ENCODE data around the gene GRIK3. TPM values are rescaled to one million over a fixed set of nuclear protein-coding genes. Genes with fewer than 3 reads are reported as not detected.

The GRIK3 gene
- total RNA-seq, 1 donor from 2014 or later = not detected

DNA sequence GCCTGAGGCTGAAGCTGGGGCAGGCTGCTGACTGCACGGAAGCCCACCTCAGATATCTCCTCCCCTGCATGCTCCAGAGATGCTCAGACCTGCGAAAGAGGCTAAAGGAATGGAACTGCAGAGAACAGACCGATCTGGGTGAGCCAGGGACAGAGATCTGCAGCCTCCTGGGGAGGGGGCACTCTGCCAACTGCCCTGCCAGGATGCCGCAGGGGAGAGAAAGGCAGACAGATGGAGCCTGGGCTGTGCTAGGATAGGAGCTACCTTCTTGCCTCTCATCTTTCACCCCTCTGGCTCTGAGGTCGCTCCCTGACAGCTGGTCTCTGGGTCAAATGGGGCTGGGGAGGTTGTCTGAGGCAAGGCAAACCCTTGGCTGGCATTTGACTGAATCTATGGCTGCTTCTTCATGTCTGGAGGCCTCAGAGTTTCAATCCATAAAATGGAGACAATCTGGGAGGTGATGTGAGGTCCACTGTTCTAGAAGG lies 238.2 kb downstream of the GRIK3 start:
- TF ChIP-seq, protein P1, sequence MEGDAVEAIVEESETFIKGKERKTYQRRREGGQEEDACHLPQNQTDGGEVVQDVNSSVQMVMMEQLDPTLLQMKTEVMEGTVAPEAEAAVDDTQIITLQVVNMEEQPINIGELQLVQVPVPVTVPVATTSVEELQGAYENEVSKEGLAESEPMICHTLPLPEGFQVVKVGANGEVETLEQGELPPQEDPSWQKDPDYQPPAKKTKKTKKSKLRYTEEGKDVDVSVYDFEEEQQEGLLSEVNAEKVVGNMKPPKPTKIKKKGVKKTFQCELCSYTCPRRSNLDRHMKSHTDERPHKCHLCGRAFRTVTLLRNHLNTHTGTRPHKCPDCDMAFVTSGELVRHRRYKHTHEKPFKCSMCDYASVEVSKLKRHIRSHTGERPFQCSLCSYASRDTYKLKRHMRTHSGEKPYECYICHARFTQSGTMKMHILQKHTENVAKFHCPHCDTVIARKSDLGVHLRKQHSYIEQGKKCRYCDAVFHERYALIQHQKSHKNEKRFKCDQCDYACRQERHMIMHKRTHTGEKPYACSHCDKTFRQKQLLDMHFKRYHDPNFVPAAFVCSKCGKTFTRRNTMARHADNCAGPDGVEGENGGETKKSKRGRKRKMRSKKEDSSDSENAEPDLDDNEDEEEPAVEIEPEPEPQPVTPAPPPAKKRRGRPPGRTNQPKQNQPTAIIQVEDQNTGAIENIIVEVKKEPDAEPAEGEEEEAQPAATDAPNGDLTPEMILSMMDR (IDR thresholded peaks at IDR 0.05) = no peak
- no peaks in the 10 kb centered on the region for H3K4me1 Mint-ChIP-seq (ENCODE audit: unreplicated experiment)
- H3K36me3 Mint-ChIP-seq (ENCODE audit: unreplicated experiment) = no peaks in the 10 kb centered on the region
- H3K27ac Mint-ChIP-seq (ENCODE audit: unreplicated experiment) = no peak overlapping the region
- H3K9me3 Mint-ChIP-seq (ENCODE audit: unreplicated experiment) = peaks cover 10% of the 10 kb centered on the region
- DNase-seq (ENCODE audit: extremely low spot score, unreplicated experiment) = no peak
- no peak overlapping the region for H3K4me3 Mint-ChIP-seq (ENCODE audit: unreplicated experiment)
- H3K27me3 Mint-ChIP-seq (ENCODE audit: unreplicated experiment) = no peaks in the 10 kb centered on the region

DNA sequence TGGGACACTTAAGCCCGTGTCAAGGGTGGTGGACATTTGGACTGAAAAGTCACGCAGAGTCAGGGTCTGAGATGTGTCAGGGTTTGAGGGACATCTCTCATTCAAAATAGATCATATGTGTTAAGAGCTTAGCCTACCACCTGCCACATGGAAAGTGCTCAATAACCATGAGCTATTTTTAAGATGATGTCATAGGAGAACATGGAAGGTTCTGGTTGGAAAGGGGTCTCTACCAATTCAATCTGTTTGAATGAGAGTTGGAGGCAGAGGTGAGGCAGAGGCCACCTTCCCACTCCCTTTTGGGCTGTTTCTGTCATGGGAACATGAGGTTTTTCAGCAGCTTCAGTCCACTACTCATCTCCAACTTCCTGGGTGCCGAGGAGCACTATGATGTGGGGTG lies 239.9 kb downstream of the GRIK3 start:
- TF ChIP-seq, protein P1 (IDR thresholded peaks at IDR 0.05) = no peak
- H3K27me3 Mint-ChIP-seq (ENCODE audit: unreplicated experiment) = no peaks in the 10 kb centered on the region
- no peak overlapping the region for H3K27ac Mint-ChIP-seq (ENCODE audit: unreplicated experiment)
- H3K4me1 Mint-ChIP-seq (ENCODE audit: unreplicated experiment) = no peaks in the 10 kb centered on the region
- no peak for DNase-seq (ENCODE audit: extremely low spot score, unreplicated experiment)
- no peak overlapping the region for H3K4me3 Mint-ChIP-seq (ENCODE audit: unreplicated experiment)
- peaks cover 10% of the 10 kb centered on the region for H3K9me3 Mint-ChIP-seq (ENCODE audit: unreplicated experiment)
- no peaks in the 10 kb centered on the region for H3K36me3 Mint-ChIP-seq (ENCODE audit: unreplicated experiment)

DNA sequence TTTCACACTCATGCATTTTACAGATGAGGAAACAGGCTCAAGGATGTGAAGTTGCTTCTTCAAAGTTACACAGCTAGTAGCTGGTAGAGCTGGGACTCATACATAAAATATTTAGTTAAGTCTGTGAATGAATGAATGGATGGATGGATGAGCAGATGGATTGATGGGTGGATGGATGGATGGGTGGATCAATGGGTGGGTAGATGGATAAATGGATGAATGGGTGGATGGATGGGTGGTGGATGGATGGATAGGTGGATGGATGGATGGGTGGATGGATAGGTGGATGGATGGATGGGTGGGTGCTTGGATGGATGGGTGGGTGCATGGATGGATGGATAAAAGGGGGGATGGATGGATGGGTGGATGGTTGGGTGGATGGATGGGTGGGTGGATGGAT lies 240.9 kb downstream of the GRIK3 start:
- Mint-ChIP-seq H3K27ac (ENCODE audit: unreplicated experiment) (no peak overlapping the region), H3K4me3 (ENCODE audit: unreplicated experiment) (no peak overlapping the region), H3K4me1 (ENCODE audit: unreplicated experiment) (no peaks in the 10 kb centered on the region), H3K9me3 (ENCODE audit: unreplicated experiment) (peaks cover 10% of the 10 kb centered on the region), H3K27me3 (ENCODE audit: unreplicated experiment) (no peaks in the 10 kb centered on the region), H3K36me3 (ENCODE audit: unreplicated experiment) (no peaks in the 10 kb centered on the region)
- no peak for DNase-seq (ENCODE audit: extremely low spot score, unreplicated experiment)
- TF ChIP-seq, protein P1 (IDR thresholded peaks at IDR 0.05) = no peak

DNA sequence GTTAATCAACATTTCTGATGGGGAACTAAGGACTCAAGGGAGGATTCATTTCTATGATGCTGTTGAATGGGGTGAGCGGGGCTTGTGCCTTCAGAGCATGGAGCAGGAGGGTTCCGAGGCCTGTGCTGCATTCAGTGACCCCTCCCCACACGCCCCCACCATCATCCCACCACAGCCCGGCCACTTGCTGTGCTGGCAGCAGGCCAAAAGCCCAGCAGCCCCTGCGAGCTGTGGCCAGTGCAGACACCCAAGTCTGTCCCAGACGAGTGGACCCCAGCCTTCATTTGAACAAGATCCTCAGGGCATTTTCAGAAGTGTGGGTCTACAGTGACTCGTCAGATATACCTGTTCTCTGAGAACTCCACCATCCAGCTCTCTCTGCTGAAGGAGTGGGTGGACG lies 242.0 kb downstream of the GRIK3 start:
- DNase-seq (ENCODE audit: extremely low spot score, unreplicated experiment) = no peak
- Mint-ChIP-seq H3K27me3 (ENCODE audit: unreplicated experiment) (no peaks in the 10 kb centered on the region), H3K9me3 (ENCODE audit: unreplicated experiment) (peaks cover 10% of the 10 kb centered on the region), H3K27ac (ENCODE audit: unreplicated experiment) (no peak overlapping the region), H3K36me3 (ENCODE audit: unreplicated experiment) (no peaks in the 10 kb centered on the region), H3K4me3 (ENCODE audit: unreplicated experiment) (no peak overlapping the region), H3K4me1 (ENCODE audit: unreplicated experiment) (no peaks in the 10 kb centered on the region)
- TF ChIP-seq, protein P1 (IDR thresholded peaks at IDR 0.05) = no peak

DNA sequence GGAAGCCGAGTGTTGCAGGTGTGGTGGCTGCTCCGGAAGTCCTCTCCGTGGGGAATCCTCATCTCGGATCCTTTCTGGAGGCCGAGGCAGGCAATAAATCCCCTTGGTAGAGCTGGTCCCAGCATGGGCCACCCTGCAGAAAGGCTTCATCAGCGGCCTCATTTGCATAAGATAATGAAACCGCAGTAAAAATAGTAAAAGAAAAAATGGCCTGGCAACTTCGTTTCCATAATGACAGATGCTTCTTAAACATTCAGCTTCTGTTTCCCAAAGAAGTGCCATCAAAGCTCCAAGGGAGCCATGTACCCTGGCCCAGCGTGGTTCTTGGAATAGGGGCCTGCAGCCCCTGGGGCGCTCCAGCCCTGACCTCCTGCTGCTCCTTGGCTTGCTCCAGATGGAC lies 244.1 kb downstream of the GRIK3 start:
- Mint-ChIP-seq H3K27ac (ENCODE audit: unreplicated experiment) (no peak overlapping the region), H3K4me1 (ENCODE audit: unreplicated experiment) (no peaks in the 10 kb centered on the region), H3K9me3 (ENCODE audit: unreplicated experiment) (peaks cover 10% of the 10 kb centered on the region), H3K36me3 (ENCODE audit: unreplicated experiment) (no peaks in the 10 kb centered on the region), H3K4me3 (ENCODE audit: unreplicated experiment) (no peak overlapping the region), H3K27me3 (ENCODE audit: unreplicated experiment) (no peaks in the 10 kb centered on the region)
- TF ChIP-seq, protein P1 (IDR thresholded peaks at IDR 0.05) = no peak
- no peak for DNase-seq (ENCODE audit: extremely low spot score, unreplicated experiment)
